ENCODE data around the gene SAFB2. TPM values are rescaled to one million over a fixed set of nuclear protein-coding genes. Genes with fewer than 3 reads are reported as not detected.

Gene SAFB2
- total and polyA plus RNA-seq, 2 of the 13 experiments (the other 11 are each of a cell fraction or from before 2014, with no cell fraction given), result 11.2 to 31.5 TPM

DNA sequence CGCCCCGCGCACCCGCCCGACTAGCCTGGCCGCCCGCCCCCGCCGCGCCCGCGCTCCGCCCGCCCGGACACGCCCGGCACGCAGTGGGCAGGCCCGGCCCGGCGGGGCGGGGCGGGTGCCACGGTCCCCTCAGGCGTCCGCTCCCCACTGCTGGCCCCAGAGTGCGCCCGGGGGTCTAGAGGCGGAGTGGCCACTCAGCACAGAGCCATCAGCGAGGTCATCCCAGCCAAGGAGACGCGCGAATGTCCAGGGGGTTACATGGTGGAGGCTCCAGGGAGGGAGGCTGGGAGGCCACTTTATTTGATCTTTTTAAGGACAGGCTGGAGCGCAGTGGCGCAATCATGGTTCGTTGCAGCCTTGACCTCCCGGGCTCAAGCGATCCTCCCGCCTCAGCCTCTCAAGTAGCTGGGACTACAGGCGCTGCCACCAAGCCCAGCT lies 54.6 kb downstream of the SAFB2 start (continued):
- TF ChIP-seq ZNF687 (CRISPR knock-in tag; IDR thresholded peaks at IDR 0.05) (peak; percentile 23; the same call in 1 of the 2 replicates), BCL6 (CRISPR knock-in tag; IDR thresholded peaks at IDR 0.05) (no peak), ZNF432 (CRISPR knock-in tag; IDR thresholded peaks at IDR 0.05; ENCODE audit: borderline replicate concordance) (no peak), EHMT2 (IDR thresholded peaks at IDR 0.05; ENCODE audit: borderline replicate concordance, low read depth, low read length) (no peak), CEBPG (CRISPR knock-in tag; IDR thresholded peaks at IDR 0.05) (0 out of 2 replicates have a peak, but pooled peaks have one; percentile 13), ZNF251 (CRISPR knock-in tag; IDR thresholded peaks at IDR 0.05) (no peak), ZMYM3 (CRISPR knock-in tag; IDR thresholded peaks at IDR 0.05) (peak; percentile 54), ZBTB10 (CRISPR knock-in tag; IDR thresholded peaks at IDR 0.05; ENCODE audit: borderline replicate concordance) (no peak)
- TF ChIP-seq, protein P1, sequence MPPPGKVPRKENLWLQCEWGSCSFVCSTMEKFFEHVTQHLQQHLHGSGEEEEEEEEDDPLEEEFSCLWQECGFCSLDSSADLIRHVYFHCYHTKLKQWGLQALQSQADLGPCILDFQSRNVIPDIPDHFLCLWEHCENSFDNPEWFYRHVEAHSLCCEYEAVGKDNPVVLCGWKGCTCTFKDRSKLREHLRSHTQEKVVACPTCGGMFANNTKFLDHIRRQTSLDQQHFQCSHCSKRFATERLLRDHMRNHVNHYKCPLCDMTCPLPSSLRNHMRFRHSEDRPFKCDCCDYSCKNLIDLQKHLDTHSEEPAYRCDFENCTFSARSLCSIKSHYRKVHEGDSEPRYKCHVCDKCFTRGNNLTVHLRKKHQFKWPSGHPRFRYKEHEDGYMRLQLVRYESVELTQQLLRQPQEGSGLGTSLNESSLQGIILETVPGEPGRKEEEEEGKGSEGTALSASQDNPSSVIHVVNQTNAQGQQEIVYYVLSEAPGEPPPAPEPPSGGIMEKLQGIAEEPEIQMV (CRISPR knock-in tag; IDR thresholded peaks at IDR 0.05; ENCODE audit: low read depth), result peak; percentile 94
- TF ChIP-seq, protein P2, sequence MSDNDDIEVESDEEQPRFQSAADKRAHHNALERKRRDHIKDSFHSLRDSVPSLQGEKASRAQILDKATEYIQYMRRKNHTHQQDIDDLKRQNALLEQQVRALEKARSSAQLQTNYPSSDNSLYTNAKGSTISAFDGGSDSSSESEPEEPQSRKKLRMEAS (IDR thresholded peaks at IDR 0.05), result no peak
